ENCODE results near the gene RALB.
"Not testable (repeated sequence)": the region's sequence is repeated elsewhere in the genome, so short reads cannot be mapped to it uniquely, and the experiment has no call there.

RALB gene

GRCh38 chr2:120319123-120319522 is 66.5 kb downstream of the RALB start:
- Histone ChIP-seq H3K27me3 (no peaks in the 10 kb centered on the region), H3K9me3 (no peaks in the 10 kb centered on the region), H3K4me3 (ENCODE audit: low read depth in 1 of 2, low read length in 1 of 2) (peak overlapping the region in 1 of 2 experiments; percentile 36), H3K4me1 (ENCODE audit: control insufficient read depth in 1 of 2, insufficient read depth in 1 of 2, low read depth in 1 of 2, low read length in 1 of 2) (peaks cover 48 to 55% of the 10 kb centered on the region in 2 experiments), H3K36me3 (no peaks in the 10 kb centered on the region), H3K27ac (peak overlapping the region; percentile 64)
- no peak for TF ChIP-seq CTCF (IDR thresholded peaks at IDR 0.05)

- no peak for TF ChIP-seq CTCF (IDR thresholded peaks at IDR 0.05)
- Histone ChIP-seq H3K9me3 (no peaks in the 10 kb centered on the region), H3K4me3 (ENCODE audit: low read depth in 1 of 2, low read length in 1 of 2) (peak overlapping the region; percentile 11 to 36), H3K36me3 (no peaks in the 10 kb centered on the region), H3K27ac (peak overlapping the region; percentile 64), H3K4me1 (ENCODE audit: control insufficient read depth in 1 of 2, insufficient read depth in 1 of 2, low read depth in 1 of 2, low read length in 1 of 2) (peaks cover 41 to 49% of the 10 kb centered on the region in 2 experiments), H3K27me3 (no peaks in the 10 kb centered on the region)
These were observed 67.2 kb downstream of the RALB start for GRCh38 chr2:120319686-120320317.

DNA sequence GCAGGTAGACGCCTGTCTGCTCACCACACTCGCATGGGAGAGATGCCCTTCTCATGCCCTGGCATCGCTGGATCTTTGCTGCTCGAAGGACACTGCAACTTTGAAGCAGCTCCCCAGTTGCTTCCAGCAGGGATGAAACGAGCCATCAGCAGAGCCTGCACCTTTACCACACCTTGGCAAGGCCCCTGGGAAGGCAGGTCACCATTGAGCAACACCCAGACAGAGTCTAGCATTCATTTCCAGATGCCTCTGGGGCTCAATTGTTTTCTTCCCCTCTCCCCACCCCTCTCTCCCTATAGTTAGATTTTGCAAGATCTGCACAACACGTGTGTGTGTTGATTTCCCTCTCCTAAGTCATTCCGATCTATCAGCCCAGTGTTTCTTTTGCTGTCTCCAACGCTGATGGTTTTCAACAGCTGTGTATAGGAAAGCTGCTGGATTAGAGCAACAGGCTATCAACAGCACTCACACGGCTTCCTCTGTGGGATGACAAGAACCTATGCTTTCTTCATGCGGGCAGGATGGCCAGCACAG is 67.7 kb downstream of the RALB start:
- peaks cover 41 to 45% of the 10 kb centered on the region in 2 experiments for H3K4me1 ChIP-seq (ENCODE audit: control insufficient read depth in 1 of 2, insufficient read depth in 1 of 2, low read depth in 1 of 2, low read length in 1 of 2)
- H3K9me3 ChIP-seq: no peaks in the 10 kb centered on the region
- H3K4me3 ChIP-seq (ENCODE audit: low read depth in 1 of 2, low read length in 1 of 2): peak overlapping the region; percentile 11 to 36
- no peaks in the 10 kb centered on the region for H3K36me3 ChIP-seq
- peak overlapping the region; percentile 64 for H3K27ac ChIP-seq
- TF ChIP-seq CTCF (IDR thresholded peaks at IDR 0.05): no peak
- no peaks in the 10 kb centered on the region for H3K27me3 ChIP-seq

DNA sequence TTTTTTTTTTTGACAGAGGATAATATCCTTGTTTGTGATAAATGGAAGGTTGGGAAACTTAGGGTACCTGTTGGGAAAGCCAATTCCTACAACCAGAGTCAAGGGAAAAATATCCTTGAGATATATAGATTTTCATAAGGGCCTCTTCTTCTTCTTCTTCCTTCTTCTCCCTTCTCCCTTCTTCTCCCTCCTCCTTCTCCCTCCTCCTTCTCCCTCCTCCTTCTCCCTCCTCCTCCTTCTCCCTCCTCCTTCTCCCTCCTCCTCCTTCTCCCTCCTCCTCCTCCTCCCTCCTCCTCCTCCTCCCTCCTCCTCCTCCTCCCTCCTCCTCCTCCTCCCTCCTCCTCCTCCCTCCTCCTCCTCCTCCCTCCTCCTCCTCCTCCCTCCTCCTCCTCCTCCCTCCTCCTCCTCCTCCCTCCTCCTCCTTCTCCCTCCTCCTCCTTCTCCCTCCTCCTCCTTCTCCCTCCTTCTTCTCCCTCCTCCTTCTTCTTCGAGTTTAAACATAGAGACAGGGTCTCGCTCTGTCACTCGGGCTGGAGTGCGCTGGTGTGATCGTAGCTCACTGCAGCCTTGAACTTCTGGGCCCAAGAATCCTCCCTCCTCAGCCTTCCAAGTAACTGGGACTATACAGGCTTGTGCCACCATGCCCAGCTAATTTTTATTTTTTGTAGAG is 68.4 kb downstream of the RALB start:
- not testable (repeated sequence) for H3K27me3 ChIP-seq; H3K4me3 ChIP-seq (ENCODE audit: low read depth in 1 of 2, low read length in 1 of 2); H3K36me3 ChIP-seq; H3K9me3 ChIP-seq
- Histone ChIP-seq H3K4me1 (ENCODE audit: control insufficient read depth in 1 of 2, insufficient read depth in 1 of 2, low read depth in 1 of 2, low read length in 1 of 2) (peaks cover 41 to 45% of the 10 kb centered on the region in 2 experiments), H3K27ac (peak overlapping the region; percentile 64)

- no peak overlapping the region for H3K4me3 ChIP-seq (ENCODE audit: low read depth in 1 of 2, low read length in 1 of 2)
- H3K27ac ChIP-seq: no peak overlapping the region
- no peaks in the 10 kb centered on the region for H3K27me3 ChIP-seq
- no peak for TF ChIP-seq CTCF (IDR thresholded peaks at IDR 0.05)
- H3K36me3 ChIP-seq: no peaks in the 10 kb centered on the region
- no peaks in the 10 kb centered on the region for H3K9me3 ChIP-seq
- H3K4me1 ChIP-seq (ENCODE audit: control insufficient read depth in 1 of 2, insufficient read depth in 1 of 2, low read depth in 1 of 2, low read length in 1 of 2): peaks cover 41 to 45% of the 10 kb centered on the region in 2 experiments
These were observed 69.2 kb downstream of the RALB start for GRCh38 chr2:120321721-120322284.

DNA sequence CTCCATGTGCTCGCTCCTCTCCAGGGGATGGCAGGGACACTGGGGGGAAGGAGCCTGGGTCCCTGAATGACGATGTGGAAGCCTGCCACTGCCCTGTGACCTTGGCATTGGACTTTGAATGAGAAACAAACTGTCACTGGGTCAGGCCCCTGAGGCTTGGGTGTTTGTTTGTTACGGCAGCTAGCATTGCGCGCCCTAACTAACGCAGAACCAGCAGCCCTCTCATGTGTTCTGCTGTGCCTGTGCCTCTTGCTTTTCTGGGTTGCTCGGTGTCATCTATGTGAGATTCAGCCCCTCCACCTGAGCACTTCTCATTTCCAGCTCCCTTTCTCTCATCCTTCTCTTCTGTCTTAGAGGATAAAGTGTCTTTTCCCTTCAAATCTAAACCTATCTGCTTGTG is 69.7 kb downstream of the RALB start:
- Histone ChIP-seq H3K4me1 (ENCODE audit: control insufficient read depth in 1 of 2, insufficient read depth in 1 of 2, low read depth in 1 of 2, low read length in 1 of 2) (peaks cover 41 to 47% of the 10 kb centered on the region in 2 experiments), H3K27me3 (no peaks in the 10 kb centered on the region), H3K27ac (no peak overlapping the region), H3K4me3 (ENCODE audit: low read depth in 1 of 2, low read length in 1 of 2) (no peak overlapping the region), H3K9me3 (no peaks in the 10 kb centered on the region), H3K36me3 (no peaks in the 10 kb centered on the region)
- TF ChIP-seq CTCF (IDR thresholded peaks at IDR 0.05): no peak
